SK-N-SH (cell line): ENCODE measurements around the gene SMAD7. TPM values are rescaled to one million over a fixed set of nuclear protein-coding genes. Genes with fewer than 3 reads are reported as not detected.

Experiments used
- CTCF ChIA-PET: fragments of 300-600, 350-600 bp; formaldehyde crosslinking; extraction: SDS; loops from one replicate; lab custom pipeline; 2021; lab: Yijun Ruan, JAX
- POLR2A ChIA-PET: fragments of 350-600 bp; sonication (Branson Sonifier 250); formaldehyde crosslinking; extraction: SDS; loops from one replicate; lab custom pipeline; 2020; ENCODE audit warnings: antibody characterized with exemption, inconsistent platforms; lab: Yijun Ruan, JAX
- DNase-seq: peaks from one replicate; pipeline ENCODE4 v3.0.0; 2012
- H2AFZ ChIP-seq: fragments of 200-600 bp; sonication (generic); 2 replicates; pipeline ENCODE4 v1.8.1; 2016; ENCODE audit warnings: antibody characterized with exemption, mild to moderate bottlenecking, low read depth
- H3F3A ChIP-seq: fragments of 200-600 bp; sonication (generic); replicated peaks from 2 replicates; pipeline ENCODE3; 2016; ENCODE audit warnings: antibody characterized with exemption, mild to moderate bottlenecking; ENCODE audit not compliant: insufficient read depth
- H3K27ac ChIP-seq, 2 experiments: fragments of 200-500 bp in 1 of 2; fragments of 200-600 bp in 1 of 2; sonication (Bioruptor generic) in 1 of 2; sonication (generic), shearing (Covaris generic) in 1 of 2; 2 replicates each; pipeline versions ENCODE4 v1.5.1 to v1.6.1; 2014 to 2016; ENCODE audit warnings: low read depth in 2 of 2, inconsistent platforms in 1 of 2, low read length in 1 of 2, mild to moderate bottlenecking in 1 of 2, mixed read lengths in 1 of 2
- H3K27me3 ChIP-seq: fragments of 200-600 bp; sonication (generic), shearing (Covaris generic); 2 replicates; pipeline ENCODE4 v1.6.1; 2016; ENCODE audit warnings: mixed run types; ENCODE audit not compliant: insufficient read depth
- H3K36me3 ChIP-seq, 2 experiments: fragments of 200-500 bp in 1 of 2; fragments of 200-600 bp in 1 of 2; sonication (Bioruptor generic) in 1 of 2; sonication (generic) in 1 of 2; replicated peaks in 1 of 2; 2 replicates each; pipeline versions ENCODE3 to v1.5.1; 2014 to 2016; ENCODE audit warnings: low read length in 1 of 2, mild to moderate bottlenecking in 1 of 2; ENCODE audit not compliant: insufficient read depth in 2 of 2, control insufficient read depth in 1 of 2
- H3K4me1 ChIP-seq, 2 experiments: fragments of 200-500 bp in 1 of 2; fragments of 200-600 bp in 1 of 2; sonication (Bioruptor generic) in 1 of 2; sonication (generic), shearing (Covaris generic) in 1 of 2; 2 replicates each; pipeline versions ENCODE4 v1.5.1 to v1.6.1; 2014 to 2016; ENCODE audit warnings: low read depth in 1 of 2, low read length in 1 of 2, mixed run types in 1 of 2; ENCODE audit not compliant: insufficient read depth in 2 of 2, control insufficient read depth in 1 of 2
- H3K4me2 ChIP-seq: fragments of 200-600 bp; sonication (generic), shearing (Covaris generic); 2 replicates; pipeline ENCODE4 v1.6.1; 2017; ENCODE audit warnings: mixed run types
- H3K4me3 ChIP-seq, 2 experiments: fragments of 200-500 bp in 1 of 2; fragments of 200-600 bp in 1 of 2; sonication (Bioruptor generic) in 1 of 2; sonication (generic), shearing (Covaris generic) in 1 of 2; 2 replicates each; pipeline versions ENCODE4 v1.5.1 to v1.8.1; 2014 to 2016; ENCODE audit warnings: low read depth in 2 of 2, inconsistent platforms in 1 of 2, low read length in 1 of 2, mild to moderate bottlenecking in 1 of 2, mixed read lengths in 1 of 2, moderate library complexity in 1 of 2
- H3K79me2 ChIP-seq: fragments of 200-600 bp; sonication (generic); 2 replicates; pipeline ENCODE4 v1.8.1; 2017; ENCODE audit warnings: mild to moderate bottlenecking; ENCODE audit not compliant: insufficient read depth
- H3K9ac ChIP-seq: fragments of 200-600 bp; sonication (generic); 2 replicates; pipeline ENCODE4 v1.6.1; 2017; ENCODE audit warnings: mixed run types
- H3K9me2 ChIP-seq: fragments of 200-600 bp; sonication (generic); 2 replicates; pipeline ENCODE4 v1.6.1; 2017; ENCODE audit warnings: mixed run types
- H3K9me3 ChIP-seq: fragments of 200-600 bp; sonication (generic); 2 replicates; pipeline ENCODE4 v1.6.1; 2017; ENCODE audit warnings: mixed run types, mild to moderate bottlenecking, moderate library complexity
- H4K20me1 ChIP-seq: fragments of 200-600 bp; sonication (generic); 2 replicates; pipeline ENCODE4 v1.6.1; 2017; ENCODE audit warnings: mild to moderate bottlenecking, mixed run types; ENCODE audit not compliant: insufficient read depth
- EP300 ChIP-seq, 2 experiments: IDR thresholded peaks; 2 replicates each; pipeline versions ENCODE4 v1.4.0 to v1.6.1; 2012; ENCODE audit warnings: borderline replicate concordance in 1 of 2, low read depth in 1 of 2, low read length in 1 of 2
- EZH2phosphoT487 ChIP-seq: fragments of 200-600 bp; sonication (generic); IDR thresholded peaks from 2 replicates; pipeline ENCODE4 v1.6.1; 2017; ENCODE audit warnings: low read depth, mixed run types, mild to moderate bottlenecking, antibody characterized with exemption, moderate library complexity, borderline replicate concordance
- FOXJ3 ChIP-seq: sonication (generic); formaldehyde crosslinking; IDR thresholded peaks from 2 replicates; pipeline ENCODE4 v1.5.1; 2020; ENCODE audit warnings: mild to moderate bottlenecking, missing genetic modification reagents
- FOXM1 ChIP-seq: IDR thresholded peaks from 2 replicates; pipeline ENCODE4 v1.4.0; 2012; ENCODE audit warnings: low read depth, mild to moderate bottlenecking
- GABPA ChIP-seq: IDR thresholded peaks from 2 replicates; pipeline ENCODE4 v1.4.0; 2012; ENCODE audit warnings: low read depth, mild to moderate bottlenecking
- GATA2 ChIP-seq: sonication (generic); formaldehyde crosslinking; IDR thresholded peaks from 2 replicates; pipeline ENCODE4 v1.5.0; 2020; ENCODE audit warnings: mild to moderate bottlenecking, missing genetic modification reagents
- IRF3 ChIP-seq: fragments of 150-350 bp; IDR thresholded peaks from 2 replicates; pipeline ENCODE4 v1.6.1; 2016; ENCODE audit warnings: mild to moderate bottlenecking, low read depth, low read length
- JUND ChIP-seq: IDR thresholded peaks from 2 replicates; pipeline ENCODE4 v1.4.0; 2012
- MAX ChIP-seq: IDR thresholded peaks from 2 replicates; pipeline ENCODE4 v1.4.0; 2012; ENCODE audit warnings: low read depth
- RFX5 ChIP-seq: IDR thresholded peaks from 2 replicates; pipeline ENCODE4 v1.6.1; 2012; ENCODE audit warnings: mild to moderate bottlenecking, improper control_type of control experiment, low read length
- SIN3A ChIP-seq: IDR thresholded peaks from 2 replicates; pipeline ENCODE4 v1.6.1; 2012; ENCODE audit warnings: low read depth, mild to moderate bottlenecking, low read length, moderate library complexity, borderline replicate concordance
- SMC3 ChIP-seq: IDR thresholded peaks from 2 replicates; pipeline ENCODE4 v1.6.1; 2012; ENCODE audit warnings: low read depth, low read length, improper control_type of control experiment
- TAF1 ChIP-seq: IDR thresholded peaks from 2 replicates; pipeline ENCODE4 v1.6.1; 2012; ENCODE audit warnings: low read depth, mild to moderate bottlenecking, low read length, moderate library complexity, borderline replicate concordance
- TCF12 ChIP-seq: IDR thresholded peaks from 2 replicates; pipeline ENCODE4 v1.4.0; 2012
- TEAD4 ChIP-seq: IDR thresholded peaks from 2 replicates; pipeline ENCODE4 v1.4.0; 2012; ENCODE audit warnings: mild to moderate bottlenecking, borderline replicate concordance; ENCODE audit not compliant: insufficient read depth
- USF1 ChIP-seq: IDR thresholded peaks from 2 replicates; pipeline ENCODE4 v1.4.0; 2012; ENCODE audit warnings: low read depth, borderline replicate concordance
- ZBTB33 ChIP-seq: IDR thresholded peaks from 2 replicates; pipeline ENCODE4 v1.4.0; 2012; ENCODE audit warnings: low read depth, borderline replicate concordance
- WGBS: methylation state at CpG from one replicate; pipeline ENCODE4 v1.1.6; 2017; ENCODE audit warnings: low lambda C conversion rate; 5-methylcytosine and 5-hydroxymethylcytosine counted together
- polyA plus RNA-seq, 3 experiments: library from polyadenylated mRNA; depleted of rRNA; stranded (reverse); fragments of >200 nt; gene quantifications; 2 replicates each; pipeline ENCODE4 v1.2.3, GENCODE V29; 2012

Gene SMAD7
- polyA plus RNA-seq, 1 of the 3 experiments (the other 2 are of a cell fraction), result 20.0 TPM

GRCh38 chr18:48915626-48916425 lies 34.9 kb downstream of the SMAD7 start:
- Histone ChIP-seq H3K4me2 (no peak overlapping the region), H3K9ac (no peak overlapping the region), H3K27me3 (no peaks in the 10 kb centered on the region)
- no peak for TF ChIP-seq GABPA
- no peak for TF ChIP-seq IRF3
- TF ChIP-seq EP300 (IDR thresholded peaks at IDR 0.05; ENCODE audit: borderline replicate concordance in 1 of 2, low read depth in 1 of 2, low read length in 1 of 2), result peak in 1 of 2 experiments; percentile 16; a peak in 1 of 4 replicates
- no peak for TF ChIP-seq FOXJ3
- 0 out of 2 replicates have a peak, but pooled peaks have one; percentile 17 for TF ChIP-seq TCF12
- TF ChIP-seq, all 33 proteins: peak for 2
- no peak for DNase-seq
- Histone ChIP-seq H4K20me1 (peaks cover 18% of the 10 kb centered on the region), H3K4me3 (no peak overlapping the region), H3K36me3 (peaks cover 13% of the 10 kb centered on the region in 2 experiments), H3K9me3 (no peaks in the 10 kb centered on the region), H2AFZ (no peak overlapping the region), H3K9me2 (no peaks in the 10 kb centered on the region), H3K4me1 (peaks cover 11 to 12% of the 10 kb centered on the region in 2 experiments; a peak in 3 of 4 replicates), H3K79me2 (peaks cover 30% of the 10 kb centered on the region), H3K27ac (peak overlapping the region in 1 of 2 experiments; percentile 22; a peak in 1 of 4 replicates), H3F3A (peaks cover 47% of the 10 kb centered on the region)
- WGBS, result 91% methylated on average over 10 of the region's 10 CpGs
- ChIA-PET CTCF (interaction anchor here (0.5 to 2.0 kb wide), 3 partner anchors 29 to 241 kb away, joined by 3 to 4 read pairs (median 3); no protein-coding TSS in a partner anchor), POLR2A (interaction anchor here (0.9 kb wide), 1 partner anchor 9 kb away, joined by 3 read pairs; no protein-coding TSS in a partner anchor)

- H3K9me2 ChIP-seq, result no peaks in the 10 kb centered on the region
- DNase-seq, result no peak
- no peaks in the 10 kb centered on the region for H3K27me3 ChIP-seq
- peaks cover 41% of the 10 kb centered on the region for H3F3A ChIP-seq
- peaks cover 9% of the 10 kb centered on the region for H4K20me1 ChIP-seq
- peaks cover 4 to 5% of the 10 kb centered on the region in 2 experiments for H3K36me3 ChIP-seq
- no peaks in the 10 kb centered on the region for H3K9me3 ChIP-seq
- H2AFZ ChIP-seq, result no peak overlapping the region
- H3K27ac ChIP-seq, result no peak overlapping the region
- ChIA-PET CTCF (interaction anchor here (1.7 to 2.0 kb wide), 2 partner anchors 79 to 240 kb away, joined by 3 to 4 read pairs; no protein-coding TSS in a partner anchor), POLR2A (no interaction called here)
- H3K79me2 ChIP-seq, result peaks cover 19% of the 10 kb centered on the region
- peaks cover 7 to 12% of the 10 kb centered on the region in 2 experiments; a peak in 2 of 4 replicates for H3K4me1 ChIP-seq
- H3K9ac ChIP-seq, result no peak overlapping the region
- no peak overlapping the region for H3K4me3 ChIP-seq
- H3K4me2 ChIP-seq, result no peak overlapping the region
- WGBS, result 92% methylated on average over 11 of the region's 12 CpGs
- no peak for TF ChIP-seq MAX
- TF ChIP-seq JUND, result no peak
- TF ChIP-seq SMC3, result no peak
- TF ChIP-seq GATA2 (CRISPR knock-in tag), result no peak
- no peak for TF ChIP-seq SIN3A
- no peak for TF ChIP-seq EP300 (IDR thresholded peaks at IDR 0.05; ENCODE audit: borderline replicate concordance in 1 of 2, low read depth in 1 of 2, low read length in 1 of 2)
- no peak for TF ChIP-seq ZBTB33
- TF ChIP-seq RFX5, result no peak
- TF ChIP-seq TAF1, result no peak
- TF ChIP-seq USF1, result no peak
- TF ChIP-seq FOXJ3, result no peak
- no peak for TF ChIP-seq TEAD4
- TF ChIP-seq EZH2phosphoT487, result no peak
- TF ChIP-seq FOXM1, result no peak
Observed at GRCh38 chr18:48914581-48915251, 36.0 kb downstream of the SMAD7 start.
